Hematopoietic multipotent progenitor cell treated with erythropoietin and hydrocortisone succinate and interleukin-3 and kit ligand, for 6 days (in vitro differentiated cells): ENCODE results near the gene SORBS1.
A peak's percentile ranks its signal among the peaks of the same experiment; 100 is the strongest.

Experiments
- DNase-seq: peaks from one replicate; pipeline ENCODE4 v3.0.0-alpha.2; 2015

Gene SORBS1

GRCh38 chr10:95564291-95564690, 3.1 kb upstream of the SORBS1 start:
- DNase-seq, result no peak

GRCh38 chr10:95562341-95562965, 1.3 kb upstream of the SORBS1 start:
- DNase-seq, result no peak

- DNase-seq, result no peak
These were observed 650 bp upstream of the SORBS1 start for GRCh38 chr10:95561864-95562177.

- peak; percentile 48 for DNase-seq
These were observed 644 bp downstream of the SORBS1 start for GRCh38 chr10:95560278-95561176.

- no peak for DNase-seq
These were observed 1.3 kb downstream of the SORBS1 start for GRCh38 chr10:95559896-95560277.

GRCh38 chr10:95559471-95559870, 1.7 kb downstream of the SORBS1 start:
- no peak for DNase-seq

GRCh38 chr10:95558593-95559320, 2.4 kb downstream of the SORBS1 start:
- no peak for DNase-seq

GRCh38 chr10:95556994-95557767, 4.0 kb downstream of the SORBS1 start:
- no peak for DNase-seq

- DNase-seq, result no peak
These were observed 7.5 kb downstream of the SORBS1 start for GRCh38 chr10:95553674-95554073.

- DNase-seq, result no peak
These were observed 8.4 kb downstream of the SORBS1 start for GRCh38 chr10:95552679-95553342.

- no peak for DNase-seq
These were observed 11.0 kb downstream of the SORBS1 start for GRCh38 chr10:95550073-95550672.

- no peak for DNase-seq
These were observed 13.3 kb downstream of the SORBS1 start for GRCh38 chr10:95547791-95548435.

- DNase-seq, result no peak
These were observed 14.0 kb downstream of the SORBS1 start for GRCh38 chr10:95547197-95547596.

- no peak for DNase-seq
These were observed 15.2 kb downstream of the SORBS1 start for GRCh38 chr10:95545981-95546380.

- no peak for DNase-seq
These were observed 16.2 kb downstream of the SORBS1 start for GRCh38 chr10:95544783-95545500.

- no peak for DNase-seq
These were observed 17.7 kb downstream of the SORBS1 start for GRCh38 chr10:95543459-95543858.

- DNase-seq, result no peak
These were observed 18.4 kb downstream of the SORBS1 start for GRCh38 chr10:95542761-95543160.

GRCh38 chr10:95542330-95542729, 18.8 kb downstream of the SORBS1 start:
- DNase-seq, result no peak

- DNase-seq, result no peak
These were observed 20.6 kb downstream of the SORBS1 start for GRCh38 chr10:95540514-95541052.

GRCh38 chr10:95539560-95540284, 21.4 kb downstream of the SORBS1 start:
- no peak for DNase-seq
